ENCODE measurements around the gene SLC39A7.

SLC39A7 gene

DNA sequence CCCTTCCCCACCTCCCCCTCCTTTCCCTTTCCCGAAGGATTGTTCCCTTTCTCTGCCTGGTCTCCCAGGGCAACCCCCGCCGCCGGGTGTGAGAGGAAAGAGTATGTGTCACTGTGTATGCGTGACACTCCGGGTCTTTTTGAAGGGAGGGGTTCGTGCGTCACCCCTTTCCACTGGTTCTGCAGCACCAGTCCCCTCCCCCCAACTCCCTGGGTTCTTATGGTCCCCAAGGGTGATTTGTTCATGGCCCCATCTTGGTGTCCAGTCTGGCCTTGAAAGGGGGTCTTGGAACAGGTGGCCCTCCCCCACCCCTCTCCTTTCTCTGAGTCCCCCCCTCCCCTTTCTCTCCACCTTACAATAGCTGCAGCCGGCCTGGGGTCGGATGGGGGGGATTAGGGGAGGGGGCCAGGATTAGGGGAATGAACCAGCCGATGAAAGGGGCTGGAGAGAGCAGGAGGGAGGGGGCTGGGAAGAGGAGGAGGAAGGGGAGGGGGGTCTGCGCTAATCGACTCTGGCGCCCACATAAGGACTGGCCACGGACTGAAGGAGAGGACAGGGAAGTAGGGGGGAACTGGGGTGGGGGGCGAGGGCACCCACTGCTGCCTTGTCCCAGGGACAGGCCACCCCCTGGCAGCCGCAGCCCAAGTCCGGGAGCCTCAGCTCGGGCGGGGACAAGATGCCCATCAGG is 6.3 kb downstream of the SLC39A7 start:
- ChIA-PET CTCF (interaction anchor here (1.2 kb wide), 1 partner anchor 40 kb away, joined by 4 read pairs; no protein-coding TSS in a partner anchor), POLR2A (interaction anchor here (2.1 to 2.5 kb wide), 2 partner anchors 42 to 235 kb away, joined by 8 to 25 read pairs; no protein-coding TSS in a partner anchor)
- DNase-seq (ENCODE audit: low read depth, low spot score): no peak
- H3K4me3 ChIP-seq (ENCODE audit: low read depth, low read length): peak overlapping the region; percentile 83
- TF ChIP-seq, protein P1, sequence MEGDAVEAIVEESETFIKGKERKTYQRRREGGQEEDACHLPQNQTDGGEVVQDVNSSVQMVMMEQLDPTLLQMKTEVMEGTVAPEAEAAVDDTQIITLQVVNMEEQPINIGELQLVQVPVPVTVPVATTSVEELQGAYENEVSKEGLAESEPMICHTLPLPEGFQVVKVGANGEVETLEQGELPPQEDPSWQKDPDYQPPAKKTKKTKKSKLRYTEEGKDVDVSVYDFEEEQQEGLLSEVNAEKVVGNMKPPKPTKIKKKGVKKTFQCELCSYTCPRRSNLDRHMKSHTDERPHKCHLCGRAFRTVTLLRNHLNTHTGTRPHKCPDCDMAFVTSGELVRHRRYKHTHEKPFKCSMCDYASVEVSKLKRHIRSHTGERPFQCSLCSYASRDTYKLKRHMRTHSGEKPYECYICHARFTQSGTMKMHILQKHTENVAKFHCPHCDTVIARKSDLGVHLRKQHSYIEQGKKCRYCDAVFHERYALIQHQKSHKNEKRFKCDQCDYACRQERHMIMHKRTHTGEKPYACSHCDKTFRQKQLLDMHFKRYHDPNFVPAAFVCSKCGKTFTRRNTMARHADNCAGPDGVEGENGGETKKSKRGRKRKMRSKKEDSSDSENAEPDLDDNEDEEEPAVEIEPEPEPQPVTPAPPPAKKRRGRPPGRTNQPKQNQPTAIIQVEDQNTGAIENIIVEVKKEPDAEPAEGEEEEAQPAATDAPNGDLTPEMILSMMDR (IDR thresholded peaks at IDR 0.05; ENCODE audit: insufficient read depth, low read length, missing control alignments): no peak

DNA sequence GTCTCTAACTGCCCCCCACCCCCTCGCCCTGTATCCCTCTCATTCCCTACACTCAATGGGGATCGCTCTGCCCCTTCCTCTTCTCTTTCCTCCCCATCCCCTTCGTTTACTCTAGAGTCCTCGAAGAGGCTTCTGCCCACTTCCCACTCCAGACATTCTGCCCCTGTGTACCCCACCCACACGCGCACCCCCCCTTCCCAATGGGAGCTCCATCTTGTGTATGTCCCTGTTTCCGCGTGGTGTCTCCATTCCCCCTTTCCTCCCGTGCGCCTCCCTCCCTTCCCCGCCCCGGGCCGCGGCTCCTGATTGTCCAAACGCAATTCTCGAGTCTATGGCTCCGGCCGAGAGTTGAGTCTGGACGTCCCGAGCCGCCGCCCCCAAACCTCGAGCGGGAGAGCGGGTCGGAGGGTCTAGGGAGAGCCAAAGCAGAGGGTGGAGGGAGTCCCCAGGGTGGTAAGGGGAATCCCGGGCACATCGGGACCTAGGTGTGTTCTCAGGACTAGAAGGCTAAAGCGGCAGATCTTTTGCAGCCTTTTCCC is 7.0 kb downstream of the SLC39A7 start:
- DNase-seq (ENCODE audit: low read depth, low spot score): no peak
- CTCF ChIA-PET: interaction anchor here (0.6 to 1.8 kb wide), 4 partner anchors 10 to 39 kb away, joined by 3 to 12 read pairs (median 4); no protein-coding TSS in a partner anchor
- peak overlapping the region; percentile 83 for H3K4me3 ChIP-seq (ENCODE audit: low read depth, low read length)
- TF ChIP-seq, protein P1 (IDR thresholded peaks at IDR 0.05; ENCODE audit: insufficient read depth, low read length, missing control alignments): no peak
- POLR2A ChIA-PET: interaction anchor here (1.5 to 2.5 kb wide), 3 partner anchors 8 to 236 kb away, joined by 5 to 25 read pairs (median 8); no protein-coding TSS in a partner anchor

DNA sequence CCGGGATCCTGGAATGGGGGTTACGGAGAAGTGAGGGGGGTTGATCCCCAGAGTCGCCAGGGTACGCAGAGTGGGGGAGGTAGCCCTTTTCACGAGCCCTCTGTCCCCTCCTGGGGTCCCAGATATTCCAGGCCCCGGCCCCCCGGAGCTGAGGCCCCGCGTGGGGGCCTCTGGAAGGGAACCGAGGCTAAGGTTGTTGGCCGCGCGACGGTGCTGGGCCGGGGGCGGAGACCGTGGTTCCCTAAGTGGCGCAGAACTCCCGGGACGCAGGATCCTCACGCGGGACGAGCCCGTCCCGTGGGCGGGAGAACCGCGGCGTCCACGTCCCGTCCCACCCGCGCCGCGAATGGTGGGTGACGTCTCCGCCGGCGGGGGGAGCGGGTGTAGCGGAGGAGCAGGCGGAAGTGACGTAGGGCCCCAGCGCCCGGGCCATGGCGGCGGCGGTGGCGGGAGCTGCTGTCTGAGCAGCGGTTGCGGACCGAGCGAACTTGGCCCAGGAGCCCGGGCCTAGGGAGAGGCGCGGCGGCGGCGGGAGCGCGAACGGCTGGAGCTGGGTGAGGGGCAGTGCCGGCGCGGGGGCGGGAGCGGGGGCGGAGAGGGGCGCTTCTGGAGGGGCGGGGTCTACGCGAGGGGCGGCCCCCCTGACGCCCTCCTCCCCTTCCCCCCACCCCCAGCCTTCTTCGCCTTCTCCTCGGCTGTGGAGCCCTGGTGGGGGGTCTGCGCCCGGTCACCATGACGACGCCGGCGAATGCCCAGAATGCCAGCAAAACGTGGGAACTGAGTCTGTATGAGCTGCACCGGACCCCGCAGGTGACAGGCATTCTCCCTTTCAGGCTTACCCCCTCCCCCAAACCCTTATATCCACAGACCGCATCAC is 7.7 kb downstream of the SLC39A7 start, which contains the start of gene RING1:
Gene RING1 (plus strand): TSS at position 410 of the 877 bp plus-strand sequence. CDS start 323 bp downstream, at position 733.
- TF ChIP-seq, protein P1 (IDR thresholded peaks at IDR 0.05; ENCODE audit: insufficient read depth, low read length, missing control alignments): no peak
- peak within 1 kb of the TSS; percentile 83 for H3K4me3 ChIP-seq (ENCODE audit: low read depth, low read length)
- CTCF ChIA-PET: interaction anchor here (0.6 to 6.0 kb wide), 6 partner anchors 10 to 41 kb away, joined by 3 to 36 read pairs (median 4); no protein-coding TSS in a partner anchor
- no peak for DNase-seq (ENCODE audit: low read depth, low spot score)
- POLR2A ChIA-PET: interaction anchor here (0.7 to 2.5 kb wide), 5 partner anchors 9 to 236 kb away, joined by 3 to 25 read pairs (median 5); no protein-coding TSS in a partner anchor

DNA sequence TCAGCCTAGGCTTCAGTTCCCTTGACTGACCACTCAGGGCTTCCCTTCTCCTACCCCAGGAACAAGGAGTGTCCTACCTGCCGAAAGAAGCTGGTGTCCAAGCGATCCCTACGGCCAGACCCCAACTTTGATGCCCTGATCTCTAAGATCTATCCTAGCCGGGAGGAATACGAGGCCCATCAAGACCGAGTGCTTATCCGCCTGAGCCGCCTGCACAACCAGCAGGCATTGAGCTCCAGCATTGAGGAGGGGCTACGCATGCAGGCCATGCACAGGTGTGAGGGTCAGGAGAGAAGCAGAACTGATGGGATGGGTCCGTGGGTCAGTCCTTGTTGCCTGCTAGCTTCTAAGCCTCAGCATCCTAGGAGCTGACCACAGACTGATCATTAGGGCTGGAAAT is 9.2 kb downstream of the SLC39A7 start:
- ChIA-PET POLR2A (no interaction called here), CTCF (interaction anchor here (1.8 to 6.0 kb wide), 2 partner anchors 12 to 40 kb away, joined by 4 to 36 read pairs; no protein-coding TSS in a partner anchor)
- H3K4me3 ChIP-seq (ENCODE audit: low read depth, low read length): no peak overlapping the region
- no peak for DNase-seq (ENCODE audit: low read depth, low spot score)
- TF ChIP-seq, protein P1 (IDR thresholded peaks at IDR 0.05; ENCODE audit: insufficient read depth, low read length, missing control alignments): no peak

DNA sequence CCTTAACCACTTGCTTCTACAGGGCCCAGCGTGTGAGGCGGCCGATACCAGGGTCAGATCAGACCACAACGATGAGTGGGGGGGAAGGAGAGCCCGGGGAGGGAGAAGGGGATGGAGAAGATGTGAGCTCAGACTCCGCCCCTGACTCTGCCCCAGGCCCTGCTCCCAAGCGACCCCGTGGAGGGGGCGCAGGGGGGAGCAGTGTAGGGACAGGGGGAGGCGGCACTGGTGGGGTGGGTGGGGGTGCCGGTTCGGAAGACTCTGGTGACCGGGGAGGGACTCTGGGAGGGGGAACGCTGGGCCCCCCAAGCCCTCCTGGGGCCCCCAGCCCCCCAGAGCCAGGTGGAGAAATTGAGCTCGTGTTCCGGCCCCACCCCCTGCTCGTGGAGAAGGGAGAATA is 10.5 kb downstream of the SLC39A7 start:
- ChIA-PET CTCF (interaction anchor here (1.8 to 6.0 kb wide), 2 partner anchors 13 to 38 kb away, joined by 4 to 36 read pairs; no protein-coding TSS in a partner anchor), POLR2A (no interaction called here)
- TF ChIP-seq, protein P1 (IDR thresholded peaks at IDR 0.05; ENCODE audit: insufficient read depth, low read length, missing control alignments): no peak
- DNase-seq (ENCODE audit: low read depth, low spot score): no peak
- H3K4me3 ChIP-seq (ENCODE audit: low read depth, low read length): no peak overlapping the region

Measured in AG04449 (cell line).